ENCODE measurements around the gene PRKD2. TPM values are rescaled to one million over a fixed set of nuclear protein-coding genes. Genes with fewer than 3 reads are reported as not detected.

The PRKD2 gene
- polyA plus RNA-seq, 1 donor from 2014 or later: 8.0 TPM

DNA sequence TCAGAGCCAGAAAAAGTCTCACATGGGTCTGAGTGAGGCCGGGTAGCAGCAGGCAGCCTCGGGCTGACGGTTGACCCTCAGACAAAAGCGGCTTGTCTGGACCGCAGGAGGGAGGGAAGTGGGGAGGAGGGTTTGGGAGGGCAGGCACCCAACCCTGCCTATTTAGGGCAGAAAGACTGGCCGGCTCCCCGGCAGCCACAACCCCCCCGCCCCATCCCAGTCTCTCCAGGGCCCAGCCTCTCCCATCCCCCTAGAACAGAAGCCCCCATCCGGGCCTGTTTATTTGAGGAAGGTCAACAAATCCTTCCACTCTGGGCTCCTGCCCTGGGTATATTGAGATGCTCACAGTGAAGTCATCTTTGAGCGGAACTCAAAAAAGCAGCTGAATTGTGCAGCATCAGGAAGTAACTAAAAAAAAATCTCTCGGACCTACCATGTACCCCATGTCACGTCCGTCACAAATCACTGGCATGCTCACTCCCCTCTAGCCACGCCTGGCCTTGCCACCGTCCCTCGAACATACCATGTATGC, 62.2 kb downstream of the PRKD2 start:
- no peak overlapping the region for H2AFZ ChIP-seq (ENCODE audit: low read depth, low read length)
- H3K4me3 ChIP-seq (ENCODE audit: low read length): no peak overlapping the region
- H3K9me2 ChIP-seq (ENCODE audit: insufficient read depth, low read length): no peaks in the 10 kb centered on the region
- no peak overlapping the region for H3K27ac ChIP-seq (ENCODE audit: low read length)
- no peaks in the 10 kb centered on the region for H3F3A ChIP-seq (ENCODE audit: insufficient read depth, low read length, poor library complexity, severe bottlenecking)
- no peaks in the 10 kb centered on the region for H3K36me3 ChIP-seq (ENCODE audit: insufficient read depth, low read length)
- no peak for TF ChIP-seq POLR2AphosphoS5 (IDR thresholded peaks at IDR 0.05)
- TF ChIP-seq RAD21 (conservative IDR thresholded peaks at IDR 0.05): no peak
- TF ChIP-seq MXI1 (conservative IDR thresholded peaks at IDR 0.05; ENCODE audit: poor library complexity, severe bottlenecking): no peak
- TF ChIP-seq TAF1 (IDR thresholded peaks at IDR 0.05; ENCODE audit: low read depth): no peak
- no peak for TF ChIP-seq EP300 (conservative IDR thresholded peaks at IDR 0.05; ENCODE audit: poor library complexity, severe bottlenecking)
- no peak for TF ChIP-seq EZH2 (IDR thresholded peaks at IDR 0.05; ENCODE audit: borderline replicate concordance, insufficient read depth, low read length, poor library complexity, severe bottlenecking)
- no peak for TF ChIP-seq SMC3 (conservative IDR thresholded peaks at IDR 0.05; ENCODE audit: poor library complexity)
- TF ChIP-seq, protein P1, sequence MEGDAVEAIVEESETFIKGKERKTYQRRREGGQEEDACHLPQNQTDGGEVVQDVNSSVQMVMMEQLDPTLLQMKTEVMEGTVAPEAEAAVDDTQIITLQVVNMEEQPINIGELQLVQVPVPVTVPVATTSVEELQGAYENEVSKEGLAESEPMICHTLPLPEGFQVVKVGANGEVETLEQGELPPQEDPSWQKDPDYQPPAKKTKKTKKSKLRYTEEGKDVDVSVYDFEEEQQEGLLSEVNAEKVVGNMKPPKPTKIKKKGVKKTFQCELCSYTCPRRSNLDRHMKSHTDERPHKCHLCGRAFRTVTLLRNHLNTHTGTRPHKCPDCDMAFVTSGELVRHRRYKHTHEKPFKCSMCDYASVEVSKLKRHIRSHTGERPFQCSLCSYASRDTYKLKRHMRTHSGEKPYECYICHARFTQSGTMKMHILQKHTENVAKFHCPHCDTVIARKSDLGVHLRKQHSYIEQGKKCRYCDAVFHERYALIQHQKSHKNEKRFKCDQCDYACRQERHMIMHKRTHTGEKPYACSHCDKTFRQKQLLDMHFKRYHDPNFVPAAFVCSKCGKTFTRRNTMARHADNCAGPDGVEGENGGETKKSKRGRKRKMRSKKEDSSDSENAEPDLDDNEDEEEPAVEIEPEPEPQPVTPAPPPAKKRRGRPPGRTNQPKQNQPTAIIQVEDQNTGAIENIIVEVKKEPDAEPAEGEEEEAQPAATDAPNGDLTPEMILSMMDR (IDR thresholded peaks at IDR 0.05; ENCODE audit: poor library complexity, severe bottlenecking): no peak
- TF ChIP-seq, protein P2, sequence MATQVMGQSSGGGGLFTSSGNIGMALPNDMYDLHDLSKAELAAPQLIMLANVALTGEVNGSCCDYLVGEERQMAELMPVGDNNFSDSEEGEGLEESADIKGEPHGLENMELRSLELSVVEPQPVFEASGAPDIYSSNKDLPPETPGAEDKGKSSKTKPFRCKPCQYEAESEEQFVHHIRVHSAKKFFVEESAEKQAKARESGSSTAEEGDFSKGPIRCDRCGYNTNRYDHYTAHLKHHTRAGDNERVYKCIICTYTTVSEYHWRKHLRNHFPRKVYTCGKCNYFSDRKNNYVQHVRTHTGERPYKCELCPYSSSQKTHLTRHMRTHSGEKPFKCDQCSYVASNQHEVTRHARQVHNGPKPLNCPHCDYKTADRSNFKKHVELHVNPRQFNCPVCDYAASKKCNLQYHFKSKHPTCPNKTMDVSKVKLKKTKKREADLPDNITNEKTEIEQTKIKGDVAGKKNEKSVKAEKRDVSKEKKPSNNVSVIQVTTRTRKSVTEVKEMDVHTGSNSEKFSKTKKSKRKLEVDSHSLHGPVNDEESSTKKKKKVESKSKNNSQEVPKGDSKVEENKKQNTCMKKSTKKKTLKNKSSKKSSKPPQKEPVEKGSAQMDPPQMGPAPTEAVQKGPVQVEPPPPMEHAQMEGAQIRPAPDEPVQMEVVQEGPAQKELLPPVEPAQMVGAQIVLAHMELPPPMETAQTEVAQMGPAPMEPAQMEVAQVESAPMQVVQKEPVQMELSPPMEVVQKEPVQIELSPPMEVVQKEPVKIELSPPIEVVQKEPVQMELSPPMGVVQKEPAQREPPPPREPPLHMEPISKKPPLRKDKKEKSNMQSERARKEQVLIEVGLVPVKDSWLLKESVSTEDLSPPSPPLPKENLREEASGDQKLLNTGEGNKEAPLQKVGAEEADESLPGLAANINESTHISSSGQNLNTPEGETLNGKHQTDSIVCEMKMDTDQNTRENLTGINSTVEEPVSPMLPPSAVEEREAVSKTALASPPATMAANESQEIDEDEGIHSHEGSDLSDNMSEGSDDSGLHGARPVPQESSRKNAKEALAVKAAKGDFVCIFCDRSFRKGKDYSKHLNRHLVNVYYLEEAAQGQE (IDR thresholded peaks at IDR 0.05; ENCODE audit: borderline replicate concordance): no peak
- H3K27me3 ChIP-seq (ENCODE audit: insufficient read depth, low read depth, low read length): peaks cover 8% of the 10 kb centered on the region
- no peaks in the 10 kb centered on the region for H4K20me1 ChIP-seq (ENCODE audit: insufficient read depth)
- no peak overlapping the region for H3K9ac ChIP-seq (ENCODE audit: low read length)
- H3K9me3 ChIP-seq (ENCODE audit: low read length): no peaks in the 10 kb centered on the region
- peaks cover 12% of the 10 kb centered on the region for H3K79me2 ChIP-seq (replicated peaks; ENCODE audit: insufficient read depth, low read length)
- H3K4me2 ChIP-seq (ENCODE audit: low read length): no peak overlapping the region

DNA sequence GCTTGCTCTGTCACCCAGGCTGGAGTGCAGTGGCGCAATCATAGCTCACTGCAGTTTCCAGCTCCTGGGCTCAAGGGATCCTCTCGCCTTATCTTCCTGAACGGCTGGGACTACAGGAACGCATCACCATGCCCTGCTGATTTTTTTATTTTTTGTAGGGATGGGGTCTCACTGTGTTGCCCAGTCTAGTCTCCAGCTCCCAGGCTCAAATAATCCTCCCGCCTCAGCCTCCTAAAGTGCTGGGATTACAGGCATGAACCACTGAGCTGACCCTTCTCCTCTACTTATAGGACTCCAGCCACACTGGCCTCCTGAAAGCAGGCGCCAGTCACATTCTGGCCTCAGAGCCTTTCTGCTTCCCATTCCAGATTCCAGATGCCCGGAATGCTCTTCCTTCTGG, 66.5 kb downstream of the PRKD2 start:
- Histone ChIP-seq H4K20me1 (ENCODE audit: insufficient read depth) (no peaks in the 10 kb centered on the region), H2AFZ (ENCODE audit: low read depth, low read length) (no peak overlapping the region), H3K4me2 (ENCODE audit: low read length) (no peak overlapping the region), H3K27me3 (ENCODE audit: insufficient read depth, low read depth, low read length) (peaks cover 14% of the 10 kb centered on the region), H3K36me3 (ENCODE audit: insufficient read depth, low read length) (no peaks in the 10 kb centered on the region), H3K27ac (ENCODE audit: low read length) (no peak overlapping the region), H3K9me2 (ENCODE audit: insufficient read depth, low read length) (no peaks in the 10 kb centered on the region), H3F3A (ENCODE audit: insufficient read depth, low read length, poor library complexity, severe bottlenecking) (no peaks in the 10 kb centered on the region), H3K9ac (ENCODE audit: low read length) (no peak overlapping the region), H3K4me3 (ENCODE audit: low read length) (no peak overlapping the region), H3K79me2 (replicated peaks; ENCODE audit: insufficient read depth, low read length) (no peaks in the 10 kb centered on the region), H3K9me3 (ENCODE audit: low read length) (no peaks in the 10 kb centered on the region)
- no peak for TF ChIP-seq EZH2 (IDR thresholded peaks at IDR 0.05; ENCODE audit: borderline replicate concordance, insufficient read depth, low read length, poor library complexity, severe bottlenecking)
- TF ChIP-seq EP300 (conservative IDR thresholded peaks at IDR 0.05; ENCODE audit: poor library complexity, severe bottlenecking): no peak
- no peak for TF ChIP-seq MXI1 (conservative IDR thresholded peaks at IDR 0.05; ENCODE audit: poor library complexity, severe bottlenecking)
- no peak for TF ChIP-seq TAF1 (IDR thresholded peaks at IDR 0.05; ENCODE audit: low read depth)
- no peak for TF ChIP-seq POLR2AphosphoS5 (IDR thresholded peaks at IDR 0.05)
